Fibroblast of the aortic adventitia (primary cell): ENCODE measurements around the gene RNASEH2A. TPM values are rescaled to one million over a fixed set of nuclear protein-coding genes. Genes with fewer than 3 reads are reported as not detected.
"Not testable (repeated sequence)": the region's sequence is repeated elsewhere in the genome, so short reads cannot be mapped to it uniquely, and the experiment has no call there.

Source experiments
- DNase-seq: peaks from one replicate; pipeline ENCODE4 v3.0.0-alpha.2; 2010; ENCODE audit warnings: low read depth
- H3K4me3 ChIP-seq: 2 replicates; pipeline ENCODE4 v1.5.1; 2011; ENCODE audit warnings: low read depth, mild to moderate bottlenecking, control low read depth, low read length, moderate library complexity
- total RNA-seq: library from RNA; depleted of rRNA; stranded (reverse); fragments of >200 nt; gene quantifications from 2 replicates; pipeline ENCODE4 v1.2.3, GENCODE V29; 2012; ENCODE audit warnings: low replicate concordance
- TF ChIP-seq, protein P1 (sequence below): IDR thresholded peaks from 2 replicates; pipeline ENCODE4 v1.5.1; 2011; ENCODE audit warnings: mild to moderate bottlenecking, low read length, control low read depth, inconsistent platforms; ENCODE audit not compliant: insufficient read depth

Gene RNASEH2A
- total RNA-seq, 1 donor = 37.4 TPM

DNA sequence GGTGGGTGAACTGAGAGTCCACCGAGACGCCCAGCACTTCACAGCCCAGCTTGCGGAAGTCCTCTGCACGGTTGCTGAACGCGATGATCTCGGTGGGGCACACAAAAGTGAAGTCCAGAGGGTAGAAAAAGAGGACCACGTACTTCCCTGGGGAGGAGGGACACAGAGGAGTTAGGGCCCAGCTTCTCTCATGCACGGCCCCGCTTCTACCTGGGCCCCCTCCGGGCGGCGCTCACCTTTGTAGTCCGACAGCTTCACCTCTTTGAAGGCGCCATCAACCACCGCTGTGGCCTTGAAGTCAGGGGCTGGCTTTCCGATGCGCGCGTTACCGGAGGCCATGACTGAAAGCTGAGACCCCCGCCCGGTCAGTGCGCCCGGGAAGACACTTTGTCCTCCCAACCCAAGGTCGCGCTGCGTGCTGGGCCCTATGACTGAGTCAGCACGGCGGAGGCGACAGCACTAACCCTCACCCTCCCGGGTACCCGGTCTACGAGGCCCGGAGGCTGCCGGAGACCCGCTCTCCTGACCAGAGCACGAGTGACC, 5.4 kb upstream of the RNASEH2A start:
- DNase-seq = no peak
- TF ChIP-seq, protein P1, sequence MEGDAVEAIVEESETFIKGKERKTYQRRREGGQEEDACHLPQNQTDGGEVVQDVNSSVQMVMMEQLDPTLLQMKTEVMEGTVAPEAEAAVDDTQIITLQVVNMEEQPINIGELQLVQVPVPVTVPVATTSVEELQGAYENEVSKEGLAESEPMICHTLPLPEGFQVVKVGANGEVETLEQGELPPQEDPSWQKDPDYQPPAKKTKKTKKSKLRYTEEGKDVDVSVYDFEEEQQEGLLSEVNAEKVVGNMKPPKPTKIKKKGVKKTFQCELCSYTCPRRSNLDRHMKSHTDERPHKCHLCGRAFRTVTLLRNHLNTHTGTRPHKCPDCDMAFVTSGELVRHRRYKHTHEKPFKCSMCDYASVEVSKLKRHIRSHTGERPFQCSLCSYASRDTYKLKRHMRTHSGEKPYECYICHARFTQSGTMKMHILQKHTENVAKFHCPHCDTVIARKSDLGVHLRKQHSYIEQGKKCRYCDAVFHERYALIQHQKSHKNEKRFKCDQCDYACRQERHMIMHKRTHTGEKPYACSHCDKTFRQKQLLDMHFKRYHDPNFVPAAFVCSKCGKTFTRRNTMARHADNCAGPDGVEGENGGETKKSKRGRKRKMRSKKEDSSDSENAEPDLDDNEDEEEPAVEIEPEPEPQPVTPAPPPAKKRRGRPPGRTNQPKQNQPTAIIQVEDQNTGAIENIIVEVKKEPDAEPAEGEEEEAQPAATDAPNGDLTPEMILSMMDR = no peak
- H3K4me3 ChIP-seq = peak overlapping the region; percentile 94

DNA sequence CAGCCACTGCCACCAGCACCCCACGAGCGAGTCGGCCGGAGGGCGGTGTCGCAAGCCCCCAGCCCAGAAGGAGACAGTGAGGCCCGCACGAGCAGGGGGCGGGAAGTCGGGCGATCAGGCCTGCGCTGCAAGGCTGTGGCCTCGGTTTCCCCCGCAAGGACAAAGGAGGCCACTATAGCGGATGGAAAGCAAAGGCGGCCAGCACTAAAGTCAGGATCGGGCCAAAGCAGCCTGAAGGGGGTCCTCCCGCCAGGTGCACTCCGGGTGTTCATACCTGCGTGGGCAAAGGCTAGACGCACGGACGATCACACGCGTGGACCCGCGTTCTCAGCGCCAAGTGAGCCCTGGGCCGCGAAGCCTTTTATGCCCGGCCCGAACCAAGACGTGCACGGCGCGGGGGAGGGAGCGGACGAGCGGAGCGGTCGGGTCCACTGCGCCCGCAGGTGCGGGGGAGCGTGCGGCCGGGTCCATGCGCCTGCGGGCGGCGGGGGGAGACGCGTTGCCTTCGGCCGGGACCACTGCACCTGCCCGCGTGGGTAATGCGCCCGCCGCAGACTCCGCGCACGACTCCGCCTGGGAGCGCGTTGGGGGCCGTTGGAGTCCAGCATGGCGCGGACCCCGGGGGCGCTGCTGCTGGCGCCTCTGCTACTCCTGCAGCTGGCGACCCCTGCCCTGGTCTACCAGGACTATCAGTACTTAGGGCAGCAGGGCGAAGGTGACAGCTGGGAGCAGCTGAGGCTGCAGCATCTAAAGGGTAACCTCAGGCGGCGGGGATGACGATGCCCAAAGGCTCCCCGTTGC, 4.7 kb upstream of the RNASEH2A start, which contains the start of the genes PRDX2 and THSD8:
Gene PRDX2, minus strand, starts transcription at position 335 of the 801 bp plus-strand sequence. CDS start 539 bp downstream, outside the sequence.
Gene THSD8, plus strand, starts transcription at position 604 of the 801 bp plus-strand sequence. Its CDS starts 3 bp downstream, at position 607.
- peak; percentile 65 for DNase-seq
- TF ChIP-seq, protein P1 = no peak
- peak within 1 kb of the TSS; percentile 94 for H3K4me3 ChIP-seq

- H3K4me3 ChIP-seq = peak overlapping the region; percentile 94
- no peak for DNase-seq
- TF ChIP-seq, protein P1 = peak; percentile 18
These were observed 3.9 kb upstream of the RNASEH2A start for GRCh38 chr19:12802267-12803106.

DNA sequence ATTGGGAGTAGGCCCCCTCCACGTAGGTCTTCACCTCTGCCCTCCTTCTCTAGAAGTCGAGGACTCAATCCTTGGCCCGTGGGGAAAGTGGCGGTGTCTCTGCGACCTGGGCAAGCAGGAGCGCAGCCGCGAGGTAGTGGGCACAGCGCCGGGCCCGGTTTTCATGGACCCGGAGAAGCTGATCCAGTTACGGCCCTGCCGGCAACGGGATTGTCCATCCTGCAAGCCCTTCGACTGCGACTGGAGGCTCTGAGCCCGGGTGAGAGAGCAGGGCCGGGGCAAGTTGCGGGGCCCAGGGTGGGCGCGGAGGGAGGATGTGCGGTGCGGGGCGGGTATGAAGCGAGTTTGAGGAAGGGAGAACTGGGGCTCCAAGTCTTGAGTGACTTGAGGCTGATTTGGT, 2.3 kb upstream of the RNASEH2A start:
- no peak for DNase-seq
- no peak overlapping the region for H3K4me3 ChIP-seq
- TF ChIP-seq, protein P1 = no peak

DNA sequence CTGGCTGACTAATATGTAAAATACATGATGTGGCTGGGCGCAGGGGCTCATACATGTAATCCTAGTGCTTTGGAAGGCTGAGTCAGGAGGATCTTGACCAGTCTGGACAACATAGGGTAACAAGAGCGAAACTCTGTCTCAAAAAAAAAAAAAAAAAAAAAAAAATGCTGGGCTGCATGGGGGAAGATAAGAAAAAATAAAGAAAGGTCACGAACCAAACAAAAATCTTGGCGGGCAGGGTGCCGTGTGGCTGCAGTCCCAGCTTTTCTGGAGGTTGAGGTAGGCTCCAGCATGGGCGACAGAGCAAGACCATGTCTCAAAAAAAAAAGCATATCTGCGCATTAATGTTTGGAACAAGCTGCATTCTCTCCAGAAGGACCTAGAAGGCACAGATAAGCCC, 8.7 kb downstream of the RNASEH2A start:
- DNase-seq = no peak
- TF ChIP-seq, protein P1 = no peak
- H3K4me3 ChIP-seq = no peak overlapping the region

- H3K4me3 ChIP-seq, DNase-seq: not testable (repeated sequence)
These were observed 10.8 kb downstream of the RNASEH2A start for GRCh38 chr19:12817188-12817587.

- not testable (repeated sequence) for DNase-seq, H3K4me3 ChIP-seq
These were observed 11.4 kb downstream of the RNASEH2A start for GRCh38 chr19:12817810-12818209.
